IPS-NIHi11 (cell line): ENCODE data around the gene CSF3.

Source experiments
- DNase-seq: peaks from one replicate; pipeline ENCODE4 v3.0.0; 2012; ENCODE audit warnings: mixed read lengths, low spot score

The CSF3 gene

DNA sequence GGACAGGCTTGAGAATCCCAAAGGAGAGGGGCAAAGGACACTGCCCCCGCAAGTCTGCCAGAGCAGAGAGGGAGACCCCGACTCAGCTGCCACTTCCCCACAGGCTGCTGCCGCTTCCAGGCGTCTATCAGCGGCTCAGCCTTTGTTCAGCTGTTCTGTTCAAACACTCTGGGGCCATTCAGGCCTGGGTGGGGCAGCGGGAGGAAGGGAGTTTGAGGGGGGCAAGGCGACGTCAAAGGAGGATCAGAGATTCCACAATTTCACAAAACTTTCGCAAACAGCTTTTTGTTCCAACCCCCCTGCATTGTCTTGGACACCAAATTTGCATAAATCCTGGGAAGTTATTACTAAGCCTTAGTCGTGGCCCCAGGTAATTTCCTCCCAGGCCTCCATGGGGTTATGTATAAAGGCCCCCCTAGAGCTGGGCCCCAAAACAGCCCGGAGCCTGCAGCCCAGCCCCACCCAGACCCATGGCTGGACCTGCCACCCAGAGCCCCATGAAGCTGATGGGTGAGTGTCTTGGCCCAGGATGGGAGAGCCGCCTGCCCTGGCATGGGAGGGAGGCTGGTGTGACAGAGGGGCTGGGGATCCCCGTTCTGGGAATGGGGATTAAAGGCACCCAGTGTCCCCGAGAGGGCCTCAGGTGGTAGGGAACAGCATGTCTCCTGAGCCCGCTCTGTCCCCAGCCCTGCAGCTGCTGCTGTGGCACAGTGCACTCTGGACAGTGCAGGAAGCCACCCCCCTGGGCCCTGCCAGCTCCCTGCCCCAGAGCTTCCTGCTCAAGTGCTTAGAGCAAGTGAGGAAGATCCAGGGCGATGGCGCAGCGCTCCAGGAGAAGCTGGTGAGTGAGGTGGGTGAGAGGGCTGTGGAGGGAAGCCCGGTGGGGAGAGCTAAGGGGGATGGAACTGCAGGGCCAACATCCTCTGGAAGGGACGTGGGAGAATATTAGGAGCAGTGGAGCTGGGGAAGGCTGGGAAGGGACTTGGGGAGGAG lies at the start of gene CSF3:
CSF3 (plus strand) TSS at position 436 of the 993 bp plus-strand sequence; CDS start at position 471, 35 bp downstream.
- no peak for DNase-seq

DNA sequence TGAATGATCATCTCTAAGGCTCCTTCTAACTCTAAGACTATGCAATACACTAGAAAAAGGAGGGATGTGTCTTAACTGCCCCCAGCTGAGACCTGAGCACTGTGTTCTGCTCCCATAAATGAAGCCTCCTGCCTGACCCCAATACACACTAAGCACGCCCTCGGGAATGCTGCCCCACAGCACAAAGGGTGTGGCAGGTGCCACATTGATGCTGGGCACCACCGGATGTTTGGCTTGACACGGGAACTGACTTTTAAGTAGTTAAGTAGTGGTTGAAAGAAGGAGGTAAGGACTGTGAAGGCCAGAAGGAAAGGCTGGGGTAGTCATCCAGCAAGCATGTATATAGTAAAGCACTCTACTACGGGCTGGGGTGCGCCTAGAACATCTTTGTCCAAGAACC lies 48.5 kb upstream of the CSF3 start:
- DNase-seq = no peak

DNA sequence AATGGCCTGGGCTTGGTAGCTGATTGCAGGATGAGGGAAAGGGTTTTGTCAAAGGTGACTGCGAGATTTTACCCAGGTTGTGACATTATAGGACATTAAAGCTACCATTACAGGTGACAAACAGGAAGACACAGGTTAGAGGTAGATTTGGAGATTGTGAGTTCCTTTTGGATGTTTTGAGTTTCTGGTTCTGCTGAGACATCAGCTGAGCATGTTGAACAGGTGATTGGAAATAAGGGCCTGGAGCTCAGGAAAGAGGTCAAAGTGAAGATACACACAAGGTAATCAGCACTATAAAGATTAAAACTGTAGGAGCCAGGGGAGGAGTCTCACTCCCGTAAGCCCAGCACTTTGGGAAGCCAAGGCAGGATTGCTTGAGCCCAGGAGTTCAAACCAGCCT lies 46.5 kb upstream of the CSF3 start:
- no peak for DNase-seq

DNA sequence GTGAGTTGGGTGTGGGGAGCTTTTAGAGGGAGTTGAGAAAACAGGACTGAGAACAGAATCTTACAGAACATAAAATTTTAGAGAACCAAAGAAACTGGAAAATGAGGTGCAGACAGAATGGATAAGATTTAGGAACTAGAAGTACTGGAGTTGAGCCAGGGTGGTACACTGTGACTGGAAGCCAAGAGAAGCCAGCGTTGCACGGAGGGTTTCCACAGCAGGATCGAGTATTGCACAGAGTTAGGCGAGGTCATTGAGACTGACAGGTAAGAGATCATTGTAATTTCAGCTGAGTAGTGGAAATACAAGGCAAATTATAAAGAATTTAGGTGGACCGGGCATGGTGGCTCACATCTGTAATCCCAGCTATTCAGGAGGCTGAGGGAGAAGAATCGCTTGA lies 45.9 kb upstream of the CSF3 start:
- no peak for DNase-seq

GRCh38 chr17:39970157-39970692 lies 45.0 kb upstream of the CSF3 start:
- no peak for DNase-seq

DNA sequence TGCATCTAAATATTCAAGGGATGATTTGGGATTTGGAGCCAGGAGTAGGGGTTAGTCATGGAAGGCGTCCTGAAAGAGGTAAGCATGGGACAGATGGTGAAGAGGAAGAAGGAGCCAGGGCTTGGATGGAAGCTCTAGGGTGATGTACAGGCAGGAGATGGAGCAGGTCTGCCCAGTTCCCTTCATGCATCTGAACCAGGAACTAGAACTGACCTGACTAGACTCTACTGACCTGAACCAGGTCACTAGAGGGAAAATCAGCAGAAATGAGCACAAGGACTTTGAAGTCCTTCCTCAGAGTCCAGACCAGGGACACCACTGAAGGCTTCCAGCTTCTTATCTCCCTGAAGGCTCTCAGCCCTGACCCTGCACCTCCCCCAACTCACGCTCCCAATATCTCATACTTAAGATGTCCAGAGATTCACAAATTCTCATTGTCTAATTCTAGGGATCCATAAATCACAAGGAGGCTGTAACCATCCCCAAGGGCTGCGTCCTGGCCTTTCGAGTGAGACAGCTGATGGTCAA lies 44.1 kb upstream of the CSF3 start:
- no peak for DNase-seq

DNA sequence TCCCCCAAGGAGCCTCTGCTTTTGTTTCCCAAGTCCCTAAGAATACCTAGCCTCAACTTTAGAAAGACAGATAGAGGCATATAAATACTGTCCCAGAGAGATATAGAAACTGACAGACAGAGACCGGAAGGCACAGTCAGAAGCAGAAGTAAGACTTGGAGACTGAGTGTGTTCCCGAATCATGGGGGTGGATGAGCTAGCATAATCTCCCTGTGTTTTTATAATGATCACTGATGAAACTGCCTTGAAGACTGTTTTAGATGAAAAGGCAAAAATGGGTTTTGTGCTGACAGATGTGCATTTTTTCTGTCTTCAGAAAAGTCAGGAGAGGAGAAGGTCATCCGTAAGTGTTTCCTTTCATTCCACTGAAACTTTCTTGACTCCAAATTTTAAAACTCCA lies 43.0 kb upstream of the CSF3 start:
- no peak for DNase-seq

DNA sequence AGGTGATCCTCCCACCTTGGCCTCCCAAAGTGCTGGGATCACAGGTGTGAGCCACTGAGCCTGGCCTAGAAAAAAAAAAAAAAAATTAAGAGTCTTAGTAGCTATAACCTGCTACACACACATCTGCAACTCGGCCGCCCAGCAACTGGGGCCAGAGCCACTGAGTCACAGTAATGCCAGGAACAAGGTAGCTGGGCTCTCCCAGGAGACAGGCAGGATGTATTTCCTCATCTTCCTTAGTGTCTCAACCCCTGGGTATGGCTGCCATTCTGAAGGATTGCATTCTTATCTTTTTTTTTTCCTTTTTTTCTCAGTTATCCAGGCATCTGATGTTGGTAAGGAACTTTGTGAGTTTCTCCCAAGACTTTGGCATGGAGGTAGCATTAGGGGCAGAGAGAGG lies 41.7 kb upstream of the CSF3 start:
- no peak for DNase-seq

GRCh38 chr17:39974433-39974832 lies 40.8 kb upstream of the CSF3 start:
- DNase-seq = no peak

DNA sequence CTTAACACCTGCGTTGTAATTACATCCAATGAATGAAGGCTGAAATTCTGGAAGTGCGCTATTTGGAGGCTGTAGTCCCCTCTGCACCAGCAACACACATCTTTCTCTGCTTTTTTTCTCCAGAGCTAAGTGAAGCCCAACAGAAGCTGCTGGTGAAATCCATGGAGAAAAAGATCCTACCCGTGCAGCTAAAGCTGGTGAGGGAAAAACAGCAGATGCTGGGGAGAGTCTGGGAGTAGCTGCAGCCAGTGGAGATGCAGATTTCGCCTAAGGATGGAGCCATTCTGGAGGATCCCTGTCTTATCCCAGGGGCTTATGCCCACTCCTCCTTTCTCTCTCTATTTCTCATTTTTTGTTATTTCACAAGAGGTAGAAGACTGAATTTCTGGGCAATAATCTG lies 39.4 kb upstream of the CSF3 start:
- no peak for DNase-seq

- no peak for DNase-seq
Measured at GRCh38 chr17:39979016-39979670, 36.1 kb upstream of the CSF3 start.

DNA sequence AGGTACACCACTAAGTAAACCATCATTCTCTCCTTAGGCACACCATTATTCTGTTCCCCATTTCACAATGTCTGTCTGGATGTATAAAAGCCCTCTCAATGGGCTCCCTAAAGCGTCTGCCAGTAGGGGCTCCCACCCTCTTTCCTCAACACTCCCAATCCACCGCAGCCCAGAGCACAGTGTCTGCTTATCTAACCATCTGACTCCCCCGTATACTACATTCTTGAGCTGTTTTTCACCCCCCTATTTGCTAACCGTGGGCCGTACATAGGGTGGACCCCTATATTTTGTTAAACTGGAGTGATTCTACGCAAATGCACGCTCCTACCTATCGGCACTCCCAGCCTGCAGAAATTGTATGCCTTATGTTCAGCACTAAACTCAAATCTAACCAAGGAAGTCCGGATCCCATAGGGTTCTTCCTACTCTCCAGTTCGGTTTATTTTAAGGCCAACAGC lies 35.3 kb upstream of the CSF3 start:
- DNase-seq = peak; percentile 35

DNA sequence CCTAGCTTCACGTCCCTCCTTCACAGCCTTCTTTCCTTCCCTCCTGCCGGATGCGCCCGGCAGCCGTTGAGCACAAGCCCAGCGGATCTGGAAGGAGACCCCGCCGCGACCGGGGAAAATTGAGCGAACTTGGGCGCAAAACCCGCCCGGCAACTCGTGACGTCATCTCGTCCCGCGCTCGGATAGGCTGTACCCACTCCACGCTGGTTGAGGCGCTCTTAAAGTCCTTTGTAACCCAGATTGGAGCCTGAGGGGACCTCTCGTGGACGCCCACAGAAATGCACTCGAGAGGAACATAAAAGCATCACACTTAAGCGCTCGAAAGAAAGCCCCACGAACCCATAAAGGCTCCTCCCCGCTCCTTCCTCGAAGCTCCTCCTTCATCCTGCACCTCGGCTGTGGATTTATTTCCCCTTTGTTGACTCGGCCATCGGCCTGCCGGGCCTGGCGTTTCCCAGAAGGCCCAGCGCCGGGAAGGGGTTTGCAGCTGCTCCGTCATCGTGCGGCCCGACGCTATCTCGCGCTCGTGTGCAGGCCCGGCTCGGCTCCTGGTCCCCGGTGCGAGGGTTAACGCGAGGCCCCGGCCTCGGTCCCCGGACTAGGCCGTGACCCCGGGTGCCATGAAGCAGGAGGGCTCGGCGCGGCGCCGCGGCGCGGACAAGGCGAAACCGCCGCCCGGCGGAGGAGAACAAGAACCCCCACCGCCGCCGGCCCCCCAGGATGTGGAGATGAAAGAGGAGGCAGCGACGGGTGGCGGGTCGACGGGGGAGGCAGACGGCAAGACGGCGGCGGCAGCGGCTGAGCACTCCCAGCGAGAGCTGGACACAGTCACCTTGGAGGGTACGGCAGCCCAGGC lies 34.7 kb upstream of the CSF3 start, which contains the start of gene PSMD3:
PSMD3 (plus strand) TSS at position 457 of the 856 bp plus-strand sequence; CDS start at position 621, 164 bp downstream.
- DNase-seq = peak; percentile 95

DNA sequence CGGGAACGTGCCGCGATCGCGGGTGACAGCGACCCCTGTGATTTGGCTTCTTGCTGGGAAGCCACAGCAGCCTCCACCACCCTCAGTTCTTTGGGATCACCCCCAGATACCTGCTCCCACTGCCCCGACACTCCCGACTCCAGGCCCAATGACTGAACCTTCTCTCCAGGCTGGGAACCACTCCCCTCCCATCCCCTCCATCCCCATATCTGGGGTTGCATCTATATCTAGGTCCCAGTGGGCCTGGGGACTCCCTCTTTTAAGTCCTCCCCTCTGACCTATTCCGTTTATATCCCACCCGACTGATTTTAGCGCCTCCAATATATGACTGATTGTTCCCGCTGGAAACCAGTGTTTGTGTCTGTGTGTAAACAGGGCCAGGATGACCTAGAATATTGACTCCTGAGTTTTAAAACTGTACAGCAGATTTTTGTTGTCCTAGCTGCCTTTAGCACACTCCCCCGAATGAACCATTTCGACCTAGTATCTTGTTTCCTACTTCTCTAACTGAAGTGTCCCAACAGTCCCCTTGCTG lies 34.0 kb upstream of the CSF3 start:
- peak; percentile 24 for DNase-seq

- DNase-seq = no peak
Measured at GRCh38 chr17:39981766-39982375, 33.4 kb upstream of the CSF3 start.

DNA sequence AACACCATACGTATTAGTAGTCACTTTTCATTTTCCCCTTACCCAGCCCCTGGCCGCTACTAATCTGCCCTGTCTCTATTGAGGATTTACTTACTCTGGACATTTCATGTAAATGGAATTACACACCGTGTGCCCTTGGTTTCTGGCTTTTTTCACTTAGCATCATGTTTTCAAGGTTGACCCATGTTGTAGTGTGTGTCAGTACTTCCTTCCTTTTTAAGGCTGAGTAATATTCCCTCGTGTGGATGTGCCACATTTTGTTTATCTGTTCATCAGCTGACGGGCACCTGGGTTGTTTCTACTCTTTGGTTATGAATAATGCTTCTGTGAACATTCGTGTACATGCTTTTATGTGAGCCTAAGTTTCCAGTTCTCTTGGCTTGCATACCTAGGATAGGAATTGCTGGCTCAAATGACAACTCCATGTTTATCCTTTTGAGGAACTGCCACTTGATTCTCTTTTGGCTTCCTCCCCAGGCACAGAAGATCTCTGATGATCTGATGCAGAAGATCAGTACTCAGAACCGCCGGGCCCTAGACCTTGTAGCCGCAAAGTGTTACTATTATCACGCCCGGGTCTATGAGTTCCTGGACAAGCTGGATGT lies 26.9 kb upstream of the CSF3 start:
- no peak for DNase-seq

DNA sequence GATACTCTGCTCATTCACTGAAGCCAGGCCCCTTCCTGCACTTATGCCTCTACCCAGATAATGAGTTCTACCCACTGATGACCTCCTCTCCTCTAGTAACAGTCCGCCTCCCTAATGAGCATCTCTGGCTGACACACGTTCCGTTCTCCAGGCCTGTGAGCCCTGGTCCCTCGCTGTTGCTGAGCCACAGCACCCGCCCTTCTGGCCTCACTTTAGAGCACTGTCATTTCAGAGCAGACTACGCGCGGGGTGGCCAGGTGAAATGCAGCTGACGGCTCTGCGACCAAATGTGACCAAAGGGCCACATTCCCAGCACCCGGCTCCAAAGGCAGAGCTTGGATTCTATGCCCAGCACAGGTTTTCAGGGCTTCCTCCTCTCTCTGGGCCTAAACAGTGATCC lies 20.8 kb upstream of the CSF3 start:
- DNase-seq = no peak

- DNase-seq = no peak
Measured at GRCh38 chr17:39995438-39995837, 19.8 kb upstream of the CSF3 start.

DNA sequence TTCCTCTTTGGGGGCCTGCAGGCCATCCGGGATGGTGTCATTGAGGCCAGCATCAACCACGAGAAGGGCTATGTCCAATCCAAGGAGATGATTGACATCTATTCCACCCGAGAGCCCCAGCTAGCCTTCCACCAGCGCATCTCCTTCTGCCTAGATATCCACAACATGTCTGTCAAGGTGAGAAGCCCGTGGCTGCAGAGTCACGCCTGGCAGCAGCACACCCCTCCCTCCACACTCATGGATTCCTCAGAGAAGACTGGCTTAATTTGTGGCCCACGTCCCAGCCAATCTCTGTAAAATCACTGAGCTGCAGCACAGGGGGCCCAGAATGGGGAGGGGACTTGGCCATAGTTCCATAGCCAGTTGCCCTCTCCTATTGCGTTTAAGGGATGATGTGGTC lies 19.1 kb upstream of the CSF3 start:
- DNase-seq = no peak

GRCh38 chr17:39996800-39997199 lies 18.4 kb upstream of the CSF3 start:
- DNase-seq = no peak
